ENCODE data around the gene VAX1.

The VAX1 gene

GRCh38 chr10:117158297-117158696 is 20.2 kb upstream of the VAX1 start:
- DNase-seq (ENCODE audit: low read depth in 2 of 2): no peak
- TF ChIP-seq CTCF (IDR thresholded peaks at IDR 0.05; ENCODE audit: low read depth, low read length): no peak
- no peak overlapping the region for H3K4me3 ChIP-seq (replicated peaks in 1 of 2; ENCODE audit: low read depth in 2 of 2, low read length in 2 of 2)

- no peak overlapping the region for H3K4me3 ChIP-seq (replicated peaks in 1 of 2; ENCODE audit: low read depth in 2 of 2, low read length in 2 of 2)
- no peak for DNase-seq (ENCODE audit: low read depth in 2 of 2)
- TF ChIP-seq CTCF (IDR thresholded peaks at IDR 0.05; ENCODE audit: low read depth, low read length): no peak
Observed at GRCh38 chr10:117152668-117153067, 14.6 kb upstream of the VAX1 start.

- no peak overlapping the region for H3K4me3 ChIP-seq (replicated peaks in 1 of 2; ENCODE audit: low read depth in 2 of 2, low read length in 2 of 2)
- TF ChIP-seq CTCF (IDR thresholded peaks at IDR 0.05; ENCODE audit: low read depth, low read length): no peak
- DNase-seq (ENCODE audit: low read depth in 2 of 2): no peak
Observed at GRCh38 chr10:117148284-117148683, 10.2 kb upstream of the VAX1 start.

GRCh38 chr10:117145019-117145418 is 6.9 kb upstream of the VAX1 start:
- TF ChIP-seq CTCF (IDR thresholded peaks at IDR 0.05; ENCODE audit: low read depth, low read length): no peak
- H3K4me3 ChIP-seq (replicated peaks in 1 of 2; ENCODE audit: low read depth in 2 of 2, low read length in 2 of 2): no peak overlapping the region
- no peak for DNase-seq (ENCODE audit: low read depth in 2 of 2)

DNA sequence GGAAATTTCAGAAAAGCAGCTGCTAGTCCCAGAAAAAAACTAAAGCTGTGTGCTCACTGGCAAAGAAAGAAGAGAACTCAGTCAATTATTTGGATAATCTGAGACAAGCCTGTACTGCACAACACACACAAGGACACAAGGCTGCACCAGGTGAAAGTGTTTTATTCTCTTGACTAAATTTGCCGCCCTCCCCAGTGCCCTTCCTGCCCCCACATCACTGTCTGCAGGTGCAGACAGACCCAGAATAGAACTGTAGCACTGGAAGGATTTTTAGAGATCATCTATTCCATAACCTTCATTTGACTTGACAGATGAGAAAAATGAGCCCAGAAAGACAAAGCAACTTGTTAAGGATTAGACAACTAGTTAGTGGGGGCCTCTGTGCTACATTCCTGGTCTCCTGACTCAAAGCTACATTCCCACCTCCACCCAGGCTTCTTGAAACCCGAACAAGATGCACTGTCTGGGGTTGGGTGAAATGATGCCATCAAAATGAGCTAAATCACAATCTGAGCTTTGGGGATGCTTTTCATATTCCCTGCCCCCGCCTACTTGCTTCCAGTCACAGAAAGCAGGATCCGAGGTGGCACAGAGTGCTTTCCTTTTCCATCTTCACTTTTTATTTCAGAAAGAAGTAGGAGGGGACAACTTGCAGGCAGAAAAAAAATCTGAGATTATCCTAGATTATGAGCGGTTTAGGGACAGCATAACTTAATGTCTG is 5.2 kb upstream of the VAX1 start:
- no peak overlapping the region for H3K4me3 ChIP-seq (replicated peaks in 1 of 2; ENCODE audit: low read depth in 2 of 2, low read length in 2 of 2)
- no peak for TF ChIP-seq CTCF (IDR thresholded peaks at IDR 0.05; ENCODE audit: low read depth, low read length)
- no peak for DNase-seq (ENCODE audit: low read depth in 2 of 2)

- H3K4me3 ChIP-seq (replicated peaks in 1 of 2; ENCODE audit: low read depth in 2 of 2, low read length in 2 of 2): no peak overlapping the region
- no peak for TF ChIP-seq CTCF (IDR thresholded peaks at IDR 0.05; ENCODE audit: low read depth, low read length)
- DNase-seq (ENCODE audit: low read depth in 2 of 2): no peak
Observed at GRCh38 chr10:117140525-117140902, 2.4 kb upstream of the VAX1 start.
